ENCODE results near the gene IQSEC3.

The IQSEC3 gene

DNA sequence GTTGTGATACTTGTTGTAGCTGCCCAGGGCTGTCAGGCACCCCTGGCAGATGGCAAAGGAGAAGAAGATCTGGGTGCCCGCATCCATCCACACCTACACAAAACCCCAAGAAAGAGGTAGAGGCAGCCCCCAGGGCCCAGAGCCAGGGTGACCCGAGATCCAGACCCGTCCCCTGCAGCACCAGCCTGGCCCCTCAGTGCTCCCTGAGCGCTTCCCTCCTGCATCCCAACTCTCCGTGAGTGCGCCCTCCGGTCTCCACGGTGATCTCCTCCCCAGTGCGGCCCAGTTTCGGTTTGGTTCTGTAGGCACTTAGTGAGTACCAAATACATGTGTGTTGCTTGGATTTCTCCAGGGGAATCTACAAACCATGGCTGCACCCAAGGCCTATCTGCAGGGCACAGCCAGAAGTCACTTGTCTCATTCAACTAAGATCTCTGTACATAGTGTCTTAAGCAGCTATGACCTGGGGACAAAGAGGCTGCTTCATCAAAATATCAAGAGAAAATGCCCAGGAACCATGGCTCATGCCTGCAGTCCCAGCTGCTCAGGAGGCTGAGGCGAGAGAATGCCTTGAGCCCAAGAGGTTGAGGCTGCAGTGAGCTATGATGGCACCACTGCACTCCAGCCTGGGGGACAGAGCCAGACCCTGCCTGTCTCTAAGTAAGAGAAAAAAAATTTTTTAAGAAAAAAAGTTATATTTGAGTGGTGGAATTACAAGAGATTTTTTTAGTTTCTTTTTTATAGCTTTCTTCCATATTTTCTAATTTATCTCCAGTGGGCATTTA, 131.5 kb downstream of the IQSEC3 start:
- DNase-seq (ENCODE audit: low spot score), result no peak

GRCh38 chr12:198705-199104, 132.1 kb downstream of the IQSEC3 start:
- DNase-seq (ENCODE audit: low spot score), result no peak

- DNase-seq (ENCODE audit: low spot score), result no peak
Observed at GRCh38 chr12:201361-201760, 134.8 kb downstream of the IQSEC3 start.

DNA sequence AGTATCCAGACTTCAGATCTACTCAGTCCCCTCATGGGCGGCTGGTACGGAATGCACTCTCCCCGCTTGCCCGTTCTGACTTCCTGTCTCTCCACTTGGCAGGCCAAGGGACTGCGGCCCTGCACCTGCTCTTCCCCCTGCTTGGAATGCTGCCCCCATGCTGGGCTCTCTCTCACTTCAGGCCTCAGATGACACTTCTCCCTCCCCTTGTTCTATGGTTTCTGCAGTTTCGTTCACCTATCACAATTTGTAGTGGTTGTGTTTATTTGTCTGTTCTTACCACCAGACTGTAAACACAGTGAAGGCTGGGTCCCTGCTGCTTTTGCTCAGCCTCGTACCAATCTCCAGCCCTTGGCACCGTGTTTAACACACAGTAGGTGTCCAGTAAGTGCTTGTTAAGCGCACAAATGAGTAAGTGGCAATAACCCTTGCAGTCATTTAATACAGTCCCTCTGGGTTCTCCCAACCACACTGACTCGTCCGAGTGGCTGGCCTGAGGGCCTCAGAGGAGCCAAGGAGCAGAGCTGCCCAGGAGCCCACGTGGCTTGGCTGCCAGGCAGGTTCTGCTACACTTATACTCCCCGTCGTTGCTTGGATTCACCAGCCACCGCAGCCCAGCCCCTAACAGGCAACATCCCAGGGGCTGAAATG, 135.6 kb downstream of the IQSEC3 start:
- DNase-seq (ENCODE audit: low spot score), result peak; percentile 87

DNA sequence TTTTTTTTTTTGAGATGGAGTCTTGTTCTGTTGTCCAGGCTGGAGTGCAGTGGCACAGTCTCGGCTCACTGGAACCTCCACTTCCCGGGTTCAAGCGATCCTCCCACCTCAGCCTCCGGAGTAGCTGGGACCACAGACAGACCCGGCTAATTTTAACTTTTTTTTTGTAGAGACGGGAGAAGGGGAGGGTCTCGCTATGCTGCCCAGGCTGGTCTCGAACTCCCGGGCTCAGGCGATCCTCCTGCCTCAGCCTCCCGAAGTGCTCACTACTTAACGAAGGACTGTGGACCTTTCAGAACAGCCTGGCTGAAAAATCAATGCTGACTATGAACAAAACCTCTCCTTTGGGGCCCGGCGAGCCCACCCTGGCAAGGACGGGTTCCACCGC, 136.5 kb downstream of the IQSEC3 start:
- DNase-seq (ENCODE audit: low spot score), result no peak

- peak; percentile 38 for DNase-seq (ENCODE audit: low spot score)
Observed at GRCh38 chr12:203462-204260, 137.1 kb downstream of the IQSEC3 start.

- DNase-seq (ENCODE audit: low spot score), result no peak
Observed at GRCh38 chr12:204261-204678, 137.7 kb downstream of the IQSEC3 start.

DNA sequence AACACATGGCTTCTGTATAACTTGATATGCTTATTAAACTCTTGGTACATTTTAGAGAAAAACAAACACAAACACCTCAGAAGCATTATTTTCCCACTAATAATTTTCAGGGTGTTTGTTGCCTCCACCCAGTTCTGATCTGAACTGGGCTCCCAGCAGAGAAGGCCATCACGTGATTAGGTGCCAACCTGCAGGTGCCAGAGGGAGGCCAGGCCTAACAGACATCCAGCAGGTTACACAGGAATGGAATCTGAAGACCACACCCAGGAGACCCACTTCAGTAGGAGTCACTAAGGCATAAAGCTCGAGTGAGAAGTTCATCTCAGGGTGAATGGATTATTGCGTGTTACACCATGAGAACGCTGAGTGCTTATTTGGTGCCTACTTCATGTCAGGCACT, 138.5 kb downstream of the IQSEC3 start:
- DNase-seq (ENCODE audit: low spot score), result no peak

DNA sequence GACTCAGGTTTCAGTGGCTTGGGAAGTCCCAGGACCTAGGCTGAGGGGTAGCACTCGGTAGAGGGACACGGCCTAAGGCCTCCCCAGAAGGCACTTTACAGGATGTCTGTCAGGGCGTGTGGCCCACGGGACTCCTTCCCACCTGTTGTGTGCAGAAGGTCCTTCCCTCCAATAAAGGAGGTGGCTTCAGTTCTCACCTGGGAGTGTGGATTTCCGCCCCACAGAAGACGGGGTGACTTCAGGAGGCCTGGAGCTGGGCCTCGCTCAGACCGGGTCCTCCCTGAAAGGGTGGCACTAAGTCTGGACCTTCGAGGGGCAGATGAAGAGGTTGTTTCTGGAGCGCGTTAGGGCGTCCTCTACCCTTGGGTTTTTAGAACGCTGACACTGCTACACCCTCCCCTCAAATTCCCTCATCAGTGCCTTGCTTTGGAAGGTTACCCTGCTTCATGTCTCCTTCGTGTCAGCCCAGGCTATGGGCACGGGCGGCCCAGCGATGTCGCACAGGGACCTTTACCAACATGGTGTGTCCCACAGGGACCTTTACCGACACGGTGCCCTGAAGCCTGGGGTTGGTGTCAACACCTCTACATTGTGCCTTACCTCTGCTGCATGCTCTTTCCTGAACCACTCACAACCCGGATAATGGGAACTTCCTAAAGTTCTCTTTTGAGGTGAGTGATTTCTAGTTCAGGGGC, 140.3 kb downstream of the IQSEC3 start:
- no peak for DNase-seq (ENCODE audit: low spot score)

GRCh38 chr12:207804-208203, 141.2 kb downstream of the IQSEC3 start:
- no peak for DNase-seq (ENCODE audit: low spot score)

DNA sequence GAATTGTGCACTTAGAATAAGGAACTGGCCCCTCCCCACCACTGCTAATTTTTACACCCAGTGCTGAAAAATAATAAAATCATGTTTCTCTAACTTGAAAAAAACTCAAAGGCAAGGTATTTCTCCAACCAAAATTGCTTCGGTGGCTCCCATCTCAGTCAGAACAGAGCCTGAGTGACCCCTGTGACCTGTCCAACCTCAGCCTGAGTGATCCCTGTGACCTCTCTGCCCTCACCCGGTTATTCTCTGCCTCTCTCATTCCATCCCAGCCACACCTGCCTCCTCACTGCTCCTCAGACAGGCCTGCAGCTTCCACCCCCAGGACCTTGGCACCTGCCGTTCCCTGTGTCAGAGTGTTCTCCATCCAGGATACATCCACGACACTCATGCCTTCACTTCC, 142.2 kb downstream of the IQSEC3 start:
- no peak for DNase-seq (ENCODE audit: low spot score)

DNA sequence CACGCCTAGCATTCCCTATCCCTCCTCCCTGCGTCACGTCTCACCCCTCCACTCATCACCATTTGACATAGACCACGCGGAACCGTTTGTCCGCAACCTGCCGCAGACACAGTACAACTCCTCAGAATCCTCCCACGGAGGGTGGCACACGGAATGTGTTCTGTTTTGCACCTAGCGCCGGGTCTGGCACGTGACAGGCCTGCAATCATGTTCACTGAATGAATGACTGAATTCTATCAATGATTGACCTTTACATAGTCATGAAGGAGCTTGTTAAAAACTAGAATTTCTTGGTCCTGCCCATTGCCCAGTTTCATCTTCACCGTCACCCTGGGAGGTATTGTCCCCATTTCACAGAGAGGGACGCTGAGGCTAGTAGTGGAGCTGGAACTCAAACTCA, 142.7 kb downstream of the IQSEC3 start:
- DNase-seq (ENCODE audit: low spot score), result no peak

- no peak for DNase-seq (ENCODE audit: low spot score)
Observed at GRCh38 chr12:209851-210250, 143.3 kb downstream of the IQSEC3 start.

DNA sequence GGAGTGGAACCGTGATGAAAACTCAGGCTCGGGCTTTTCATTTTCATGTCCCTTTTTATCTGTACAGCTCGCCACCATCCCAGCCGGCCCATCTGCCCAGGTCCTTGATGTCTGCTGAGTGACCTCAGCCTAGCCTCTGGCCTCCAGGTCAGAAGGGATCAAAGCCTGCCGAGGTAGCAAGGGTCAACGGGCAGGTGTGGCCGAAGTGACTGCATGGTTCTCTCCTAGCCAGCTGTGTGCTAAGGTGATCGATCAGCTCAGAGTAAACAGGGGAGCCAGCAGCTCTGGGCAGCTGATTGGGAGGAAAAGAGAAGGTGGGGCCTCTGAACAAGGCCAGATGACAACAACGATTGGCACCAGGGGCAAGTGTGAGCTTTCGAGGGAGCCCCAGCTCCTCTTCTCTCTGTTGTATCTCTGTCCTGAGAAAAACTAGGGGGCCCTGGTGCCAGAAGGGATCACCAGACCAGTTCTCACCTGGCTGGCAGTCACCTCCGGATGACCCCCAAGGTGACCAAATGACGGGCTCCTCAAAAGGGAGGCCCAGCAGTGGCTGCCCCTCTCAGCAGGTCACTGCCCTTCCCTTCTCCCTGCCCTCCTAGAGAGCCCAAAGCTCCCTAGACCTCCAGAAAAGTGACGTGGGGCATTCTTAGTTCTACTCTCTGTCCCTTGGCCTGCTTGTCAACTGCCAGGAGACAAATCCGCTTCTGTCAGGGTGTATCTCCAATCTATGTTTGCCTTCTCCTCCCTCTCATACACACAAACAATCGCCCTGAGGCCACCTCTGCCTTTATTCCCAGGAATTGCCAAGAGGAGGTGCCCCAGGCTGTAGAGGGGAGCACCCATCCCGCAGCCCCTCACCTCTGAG, 143.9 kb downstream of the IQSEC3 start:
- DNase-seq (ENCODE audit: low spot score), result no peak

GRCh38 chr12:211142-211465, 144.5 kb downstream of the IQSEC3 start:
- no peak for DNase-seq (ENCODE audit: low spot score)

DNA sequence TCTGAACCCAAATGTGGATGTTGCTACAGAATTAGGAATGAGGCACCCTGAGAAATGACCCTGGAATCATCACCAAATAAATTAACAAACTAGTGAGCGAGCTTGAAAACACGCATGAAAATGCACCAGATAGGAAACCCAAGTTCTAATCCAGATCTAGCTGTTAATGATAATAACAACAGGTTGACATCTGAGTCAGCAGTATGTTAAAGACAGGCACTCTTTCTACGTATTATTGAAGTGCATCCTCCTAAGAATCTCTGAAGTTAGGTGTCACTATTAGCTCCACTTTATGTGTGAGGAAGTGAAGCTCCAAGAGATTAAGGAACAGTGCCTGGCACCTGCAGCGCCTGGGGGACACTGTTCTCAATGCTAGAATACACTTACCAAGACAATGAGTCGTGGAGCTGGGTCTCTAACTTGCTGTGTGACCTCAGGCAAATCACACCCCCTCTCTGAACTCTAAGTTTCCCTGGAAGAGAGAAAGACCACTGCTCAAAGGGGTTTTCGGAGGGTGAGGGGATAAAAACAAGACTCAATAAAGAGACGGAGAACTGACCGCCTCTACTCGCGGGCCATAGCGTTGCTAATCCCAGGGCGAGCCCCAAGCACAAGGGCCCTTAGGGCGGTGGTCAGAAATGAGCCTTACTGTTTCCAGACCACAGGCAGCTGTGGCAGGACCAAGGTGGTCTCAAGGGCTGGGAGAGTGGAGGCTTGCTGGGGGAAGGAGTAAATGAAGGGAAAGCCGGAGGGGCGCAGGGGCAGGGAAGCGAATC, 145.3 kb downstream of the IQSEC3 start:
- DNase-seq (ENCODE audit: low spot score), result no peak

DNA sequence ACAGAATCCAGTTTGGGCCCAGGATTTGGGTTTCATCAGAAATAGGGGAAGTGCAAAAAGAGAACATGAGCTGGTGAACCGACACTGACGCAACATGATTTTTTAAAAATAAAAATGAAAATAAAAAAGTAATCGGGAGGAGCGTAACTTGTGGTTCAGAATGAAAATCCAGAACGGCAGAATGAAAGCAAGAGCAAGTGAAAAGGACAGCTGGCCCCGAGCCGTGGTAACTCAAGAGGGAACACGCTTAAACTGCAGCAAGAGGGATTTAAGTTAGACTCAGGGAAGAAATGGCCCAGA, 145.8 kb downstream of the IQSEC3 start:
- no peak for DNase-seq (ENCODE audit: low spot score)

DNA sequence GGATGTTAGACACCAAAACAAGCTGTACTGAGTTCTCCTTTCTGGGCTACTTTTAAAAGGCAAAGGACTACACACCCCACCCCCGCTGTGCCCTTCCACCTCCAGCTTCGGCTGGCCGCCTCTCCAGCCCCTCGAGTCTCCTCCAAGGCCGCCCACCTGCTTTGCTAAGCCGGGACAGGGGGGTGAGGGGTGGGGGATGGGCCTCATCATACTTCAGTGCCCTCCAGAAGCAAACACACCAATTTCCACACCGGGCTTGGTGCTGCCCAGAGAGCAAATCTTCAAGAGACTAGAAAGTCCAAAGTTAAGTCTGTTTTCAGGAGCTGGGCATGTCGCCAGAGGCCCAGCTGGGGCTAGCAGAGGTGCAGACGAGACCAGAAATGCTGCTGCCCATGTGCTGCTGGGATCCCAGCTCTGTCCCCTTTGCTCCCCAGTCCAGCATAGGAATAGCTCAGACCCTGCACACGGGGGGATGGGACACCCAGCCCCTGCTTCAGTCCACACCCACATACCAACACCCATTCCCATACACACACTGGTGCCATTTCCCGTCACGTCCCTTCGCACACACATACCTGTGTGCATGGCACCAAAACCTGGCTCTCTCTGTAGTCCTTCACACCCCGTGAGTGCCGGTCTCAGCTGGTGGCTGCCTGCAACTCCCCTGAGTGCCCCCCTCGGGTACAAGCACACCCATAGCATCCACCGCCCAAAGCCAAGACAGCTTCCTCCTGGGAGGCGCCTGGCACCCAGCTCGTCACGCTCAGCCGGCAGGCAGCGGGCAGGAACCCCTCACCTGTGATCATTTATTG, 146.4 kb downstream of the IQSEC3 start:
- DNase-seq (ENCODE audit: low spot score), result no peak

DNA sequence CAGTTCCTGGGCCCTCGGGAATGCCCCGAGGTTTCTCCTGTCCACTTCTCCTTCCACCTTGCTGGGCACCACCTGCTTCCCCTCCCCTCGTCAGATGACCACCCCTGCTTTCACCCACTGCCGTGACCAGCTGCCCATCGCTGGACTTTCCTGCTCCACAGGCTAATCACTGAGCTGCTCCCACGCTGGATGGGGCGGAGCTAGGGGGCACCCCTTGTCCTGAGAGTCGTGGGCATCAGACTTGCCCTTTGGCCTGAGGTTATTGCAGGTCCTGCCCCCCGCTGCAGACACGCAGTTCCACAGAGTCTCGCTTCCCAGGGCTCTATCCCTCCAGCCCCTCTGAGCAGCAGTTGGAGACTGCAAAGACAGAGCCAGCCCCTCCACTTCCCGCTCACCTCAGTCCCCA, 147.0 kb downstream of the IQSEC3 start:
- DNase-seq (ENCODE audit: low spot score), result no peak
